Suprapubic skin (tissue), 4 donors: ENCODE results near the gene PRIMA1. TPM values are rescaled to one million over a fixed set of nuclear protein-coding genes. Genes with fewer than 3 reads are reported as not detected.

Experiments used
- DNase-seq, 2 donors: peaks; one replicate each; pipeline ENCODE4 v3.0.0-alpha.2; 2019; ENCODE audit warnings: low spot score in 2 of 2
- H3K27ac ChIP-seq: fragments of 200-600 bp; sonication (generic); one replicate; pipeline ENCODE4 v1.5.1; 2019
- H3K27me3 ChIP-seq: fragments of 200-600 bp; sonication (generic); one replicate; pipeline ENCODE4 v1.5.1; 2019
- H3K36me3 ChIP-seq: fragments of 200-600 bp; sonication (generic); one replicate; pipeline ENCODE4 v1.5.1; 2019
- H3K4me1 ChIP-seq: fragments of 200-600 bp; sonication (generic); one replicate; pipeline ENCODE4 v1.5.1; 2019
- H3K4me3 ChIP-seq: fragments of 200-600 bp; sonication (generic); one replicate; pipeline ENCODE4 v1.5.1; 2019; ENCODE audit warnings: mild to moderate bottlenecking
- H3K9me3 ChIP-seq: fragments of 200-600 bp; sonication (generic); one replicate; pipeline ENCODE4 v1.5.1; 2019
- CTCF ChIP-seq, 2 donors: fragments of 200-600 bp in 1 of 2; fragments of 450-650 bp in 1 of 2; sonication (generic) in 1 of 2; IDR thresholded peaks; one replicate each; pipeline ENCODE4 v1.5.1; 2016 to 2019; ENCODE audit warnings: antibody characterized with exemption in 2 of 2, mild to moderate bottlenecking in 1 of 2, moderate library complexity in 1 of 2
- EP300 ChIP-seq: sonication (generic); formaldehyde crosslinking; IDR thresholded peaks from one replicate; pipeline ENCODE4 v1.6.1; 2017; ENCODE audit warnings: antibody characterized with exemption
- POLR2A ChIP-seq, 2 donors: fragments of 450-650 bp; IDR thresholded peaks; one replicate each; pipeline ENCODE4 v1.6.1; 2017; ENCODE audit warnings: antibody characterized with exemption in 2 of 2, mild to moderate bottlenecking in 2 of 2, moderate library complexity in 2 of 2
- POLR2AphosphoS5 ChIP-seq, 3 donors: sonication (generic); formaldehyde crosslinking; IDR thresholded peaks; one replicate each; pipeline ENCODE4 v1.6.1; 2017; ENCODE audit warnings: antibody characterized with exemption in 3 of 3
- WGBS: methylation state at CpG from one replicate; pipeline ENCODE4 v1.1.5; 2018; 5-methylcytosine and 5-hydroxymethylcytosine counted together
- total RNA-seq, 4 donors: library from RNA; depleted of rRNA; stranded (reverse); fragments of >200 nt; gene quantifications; one replicate each; pipeline ENCODE4 v1.1.0, GENCODE V29; 2016

Gene PRIMA1
- total RNA-seq, 4 donors from 2014 or later, result 3.1 to 6.1 (median 3.6) TPM

GRCh38 chr14:93713726-93714405 lies 74.4 kb downstream of the PRIMA1 start:
- 71% methylated on average over 13 of the region's 13 CpGs for WGBS
- no peaks in the 10 kb centered on the region for H3K9me3 ChIP-seq
- no peak overlapping the region for H3K4me3 ChIP-seq
- DNase-seq, result no peak
- peaks cover 16% of the 10 kb centered on the region for H3K27me3 ChIP-seq
- H3K36me3 ChIP-seq, result no peaks in the 10 kb centered on the region
- no peaks in the 10 kb centered on the region for H3K4me1 ChIP-seq
- H3K27ac ChIP-seq, result no peak overlapping the region
- TF ChIP-seq EP300, result no peak
- no peak for TF ChIP-seq CTCF (IDR thresholded peaks at IDR 0.05)
- no peak for TF ChIP-seq POLR2A (IDR thresholded peaks at IDR 0.05)
- TF ChIP-seq POLR2AphosphoS5 (IDR thresholded peaks at IDR 0.05), result no peak

GRCh38 chr14:93712838-93713724 lies 75.2 kb downstream of the PRIMA1 start:
- Histone ChIP-seq H3K36me3 (no peaks in the 10 kb centered on the region), H3K4me1 (no peaks in the 10 kb centered on the region), H3K9me3 (no peaks in the 10 kb centered on the region), H3K4me3 (no peak overlapping the region), H3K27ac (no peak overlapping the region), H3K27me3 (peaks cover 16% of the 10 kb centered on the region)
- no peak for DNase-seq
- 34% methylated on average over 16 of the region's 18 CpGs for WGBS
- TF ChIP-seq CTCF (IDR thresholded peaks at IDR 0.05), result no peak
- no peak for TF ChIP-seq EP300
- TF ChIP-seq POLR2AphosphoS5 (IDR thresholded peaks at IDR 0.05), result no peak
- TF ChIP-seq POLR2A (IDR thresholded peaks at IDR 0.05), result no peak

- DNase-seq, result no peak
- Histone ChIP-seq H3K4me3 (no peak overlapping the region), H3K4me1 (no peaks in the 10 kb centered on the region), H3K27me3 (peaks cover 16% of the 10 kb centered on the region), H3K9me3 (no peaks in the 10 kb centered on the region), H3K27ac (no peak overlapping the region), H3K36me3 (no peaks in the 10 kb centered on the region)
- TF ChIP-seq POLR2AphosphoS5 (IDR thresholded peaks at IDR 0.05), result no peak
- no peak for TF ChIP-seq EP300
- TF ChIP-seq CTCF (IDR thresholded peaks at IDR 0.05), result no peak
- WGBS, result 63% methylated on average over 8 of the region's 9 CpGs
Measured at GRCh38 chr14:93712079-93712837, 76.0 kb downstream of the PRIMA1 start.

GRCh38 chr14:93709249-93709648 lies 79.0 kb downstream of the PRIMA1 start:
- Histone ChIP-seq H3K27me3 (peaks cover 3% of the 10 kb centered on the region), H3K9me3 (no peaks in the 10 kb centered on the region), H3K36me3 (no peaks in the 10 kb centered on the region), H3K4me3 (no peak overlapping the region), H3K4me1 (no peaks in the 10 kb centered on the region), H3K27ac (no peak overlapping the region)
- DNase-seq, result no peak
- TF ChIP-seq POLR2A (IDR thresholded peaks at IDR 0.05), result no peak
- no peak for TF ChIP-seq CTCF (IDR thresholded peaks at IDR 0.05)
- no peak for TF ChIP-seq POLR2AphosphoS5 (IDR thresholded peaks at IDR 0.05)
- TF ChIP-seq EP300, result no peak
- WGBS, result 76% methylated on average over 4 of the region's 4 CpGs
